Measurements from ENCODE around the gene RNF169. TPM values are rescaled to one million over a fixed set of nuclear protein-coding genes. Genes with fewer than 3 reads are reported as not detected.

The RNF169 gene
- total and polyA plus RNA-seq, 2 of the 8 experiments (the other 6 are each of a cell fraction or from before 2014, with no cell fraction given) = 3.6 to 12.5 TPM

DNA sequence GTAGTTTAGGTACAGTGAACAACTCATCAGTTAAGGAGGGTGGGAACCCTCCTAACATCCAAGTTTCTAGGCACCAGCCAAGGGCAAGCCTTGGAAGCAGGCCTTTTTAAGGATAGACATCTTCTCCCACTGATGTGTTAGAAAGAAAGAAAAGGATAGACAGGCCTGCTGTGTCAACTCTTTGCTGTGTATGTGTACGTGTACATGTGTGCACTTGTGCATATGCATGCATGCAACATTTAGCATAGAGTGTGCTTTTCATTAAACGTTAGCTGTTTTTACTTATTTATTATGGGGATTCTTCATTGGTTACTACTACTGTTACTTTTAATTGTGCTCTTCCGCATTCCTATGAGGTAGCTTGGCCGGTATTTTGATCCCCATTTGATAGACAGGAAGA is 36.1 kb downstream of the RNF169 start (continued):
- TF ChIP-seq CTBP2 (IDR thresholded peaks at IDR 0.05; ENCODE audit: borderline replicate concordance, insufficient read depth, insufficient read length, low read length) (no peak), SP4 (IDR thresholded peaks at IDR 0.05; ENCODE audit: low read length) (no peak)

Measured in H1 (cell line).